Adipose tissue (tissue), 3 donors: ENCODE results near the gene IFT52. TPM values are rescaled to one million over a fixed set of nuclear protein-coding genes. Genes with fewer than 3 reads are reported as not detected.
A peak's percentile ranks its signal among the peaks of the same experiment; 100 is the strongest.

Experiments used
- H3K27ac ChIP-seq: one replicate; pipeline ENCODE4 v1.5.1; 2013; ENCODE audit warnings: low read depth, low read length
- WGBS, 3 donors: extraction: QIAGEN DNeasy Blood & Tissue Kit; methylation state at CpG; one replicate each; pipeline ENCODE4 v1.1.7; 2013; 5-methylcytosine and 5-hydroxymethylcytosine counted together
- polyA plus RNA-seq, 3 donors: library from polyadenylated mRNA; stranded (reverse); fragments of 200-250 nt; gene quantifications; one replicate each; pipeline ENCODE4 v1.2.3, GENCODE V29; 2013
- donor health status: healthy with polysubstance abuse.
- donor health status: Bipolar disorder and iron deficiency.
- donor health status: healthy.

IFT52 gene
- polyA plus RNA-seq = 10 to 100 TPM; 11.5 to 34.6 (median 16.6) TPM

- WGBS, 3 donors = 0% methylated on average over 68 of the region's 68 CpGs
- peak within 1 kb of the TSS; percentile 31 for H3K27ac ChIP-seq
Observed at GRCh38 chr20:43590392-43591303, at the start of gene IFT52. TSS of gene IFT52 (plus strand) at chr20:43590937. CDS start at chr20:43594699, 3,762 bp downstream.

GRCh38 chr20:43541214-43541613 is 49.5 kb upstream of the IFT52 start:
- 68 to 74% (median 70%) methylated on average over 2 of the region's 2 CpGs for WGBS, 3 donors

GRCh38 chr20:43542161-43542560 is 48.6 kb upstream of the IFT52 start:
- 75 to 89% (median 83%) methylated on average over 5 of the region's 5 CpGs for WGBS, 3 donors
- no peak overlapping the region for H3K27ac ChIP-seq

More at GRCh38 chr20:43541214-43541613, 49.5 kb upstream of the IFT52 start:
- H3K27ac ChIP-seq = no peak overlapping the region

- 73 to 80% (median 79%) methylated on average over 4 of the region's 4 CpGs for WGBS, 3 donors
- no peak overlapping the region for H3K27ac ChIP-seq
Observed at GRCh38 chr20:43542674-43543073, 48.1 kb upstream of the IFT52 start.

GRCh38 chr20:43543138-43543537 is 47.6 kb upstream of the IFT52 start:
- no peak overlapping the region for H3K27ac ChIP-seq
- 87 to 95% (median 93%) methylated on average over 5 of the region's 5 CpGs for WGBS, 3 donors

- 88 to 91% (median 89%) methylated on average over 9 of the region's 9 CpGs for WGBS, 3 donors
- H3K27ac ChIP-seq = no peak overlapping the region
Observed at GRCh38 chr20:43544501-43544900, 46.2 kb upstream of the IFT52 start.

- 87 to 96% (median 90%) methylated on average over 4 of the region's 4 CpGs for WGBS, 3 donors
- no peak overlapping the region for H3K27ac ChIP-seq
Observed at GRCh38 chr20:43545837-43546578, 44.7 kb upstream of the IFT52 start.

- no peak overlapping the region for H3K27ac ChIP-seq
- 70 to 71% (median 70%) methylated on average over 5 of the region's 5 CpGs for WGBS, 3 donors
Observed at GRCh38 chr20:43548273-43548880, 42.4 kb upstream of the IFT52 start.

- 90 to 95% (median 93%) methylated on average over 4 of the region's 4 CpGs for WGBS, 3 donors
- H3K27ac ChIP-seq = no peak overlapping the region
Observed at GRCh38 chr20:43549416-43550065, 41.2 kb upstream of the IFT52 start.

- H3K27ac ChIP-seq = no peak overlapping the region
- 58 to 85% (median 78%) methylated on average over 2 of the region's 2 CpGs for WGBS, 3 donors
Observed at GRCh38 chr20:43550456-43550855, 40.3 kb upstream of the IFT52 start.

GRCh38 chr20:43554369-43554768 is 36.4 kb upstream of the IFT52 start:
- no peak overlapping the region for H3K27ac ChIP-seq
- 64 to 95% (median 68%) methylated on average over 3 of the region's 3 CpGs for WGBS, 3 donors

GRCh38 chr20:43558412-43559146 is 32.2 kb upstream of the IFT52 start, which contains the start of gene SGK2:
TSS of gene SGK2 (plus strand) at chr20:43559027. CDS start at chr20:43566496, 7,469 bp downstream.
- 14 to 63% (median 63%) methylated on average over 12 of the region's 12 CpGs for WGBS, 3 donors
- H3K27ac ChIP-seq = no peak within 1 kb of the TSS

GRCh38 chr20:43559147-43559987 is 31.4 kb upstream of the IFT52 start:
- no peak overlapping the region for H3K27ac ChIP-seq
- WGBS, 3 donors = 33 to 71% (median 71%) methylated on average over 8 of the region's 8 CpGs

GRCh38 chr20:43560974-43561373 is 29.8 kb upstream of the IFT52 start:
- WGBS, 3 donors = 63 to 88% (median 85%) methylated on average over 3 of the region's 3 CpGs
- H3K27ac ChIP-seq = no peak overlapping the region

GRCh38 chr20:43563429-43563828 is 27.3 kb upstream of the IFT52 start:
- 40 to 50% (median 49%) methylated on average over 3 of the region's 3 CpGs for WGBS, 3 donors
- H3K27ac ChIP-seq = no peak overlapping the region

- no peak overlapping the region for H3K27ac ChIP-seq
- 93 to 98% (median 95%) methylated on average over 7 of the region's 7 CpGs for WGBS, 3 donors
Observed at GRCh38 chr20:43563991-43564390, 26.7 kb upstream of the IFT52 start.

- 97 to 99% (median 98%) methylated on average over 8 of the region's 8 CpGs for WGBS, 3 donors
- H3K27ac ChIP-seq = no peak overlapping the region
Observed at GRCh38 chr20:43564455-43564854, 26.3 kb upstream of the IFT52 start.
